ENCODE data around the gene PTPRF. TPM values are rescaled to one million over a fixed set of nuclear protein-coding genes. Genes with fewer than 3 reads are reported as not detected.
"Not testable (repeated sequence)": the region's sequence is repeated elsewhere in the genome, so short reads cannot be mapped to it uniquely, and the experiment has no call there.

Gene PTPRF
- total RNA-seq, 1 donor from 2014 or later: 71.1 TPM

GRCh38 chr1:43634721-43635120 lies 104.0 kb downstream of the PTPRF start:
- H3K27me3 Mint-ChIP-seq (ENCODE audit: insufficient read depth, low read depth): peaks cover 9% of the 10 kb centered on the region
- no peak overlapping the region for H3K27ac Mint-ChIP-seq
- H3K4me1 Mint-ChIP-seq: no peaks in the 10 kb centered on the region
- H2AFZ ChIP-seq (replicated peaks): no peak overlapping the region
- no peak overlapping the region for H3K4me3 Mint-ChIP-seq
- TF ChIP-seq CTCF (IDR thresholded peaks at IDR 0.05) (no peak), EZH2phosphoT487 (IDR thresholded peaks at IDR 0.05) (no peak), EZH2 (IDR thresholded peaks at IDR 0.05) (no peak)
- no peak overlapping the region for H3K4me2 ChIP-seq
- no peaks in the 10 kb centered on the region for H3K9me3 ChIP-seq (ENCODE audit: low read depth)
- no peak overlapping the region for H3K9ac ChIP-seq
- H3K27ac ChIP-seq: no peak overlapping the region
- H3K9me3 Mint-ChIP-seq: no peaks in the 10 kb centered on the region
- no peaks in the 10 kb centered on the region for H3K79me2 ChIP-seq (ENCODE audit: low read depth)
- H3K36me3 ChIP-seq: no peaks in the 10 kb centered on the region
- H3K36me3 Mint-ChIP-seq: no peaks in the 10 kb centered on the region
- no peaks in the 10 kb centered on the region for H4K20me1 ChIP-seq (ENCODE audit: low read depth)
- H3F3A ChIP-seq (ENCODE audit: low read depth): peaks cover 8% of the 10 kb centered on the region
- H3K4me1 ChIP-seq: no peaks in the 10 kb centered on the region
- no peaks in the 10 kb centered on the region for H3K27me3 ChIP-seq
- DNase-seq (ENCODE audit: low spot score): peak; percentile 14
- H3K4me3 ChIP-seq: no peak overlapping the region

GRCh38 chr1:43636006-43636641 lies 105.4 kb downstream of the PTPRF start:
- Histone ChIP-seq H3F3A (ENCODE audit: low read depth) (peaks cover 8% of the 10 kb centered on the region), H3K4me3 (no peak overlapping the region), H3K36me3 (no peaks in the 10 kb centered on the region), H3K79me2 (ENCODE audit: low read depth) (no peaks in the 10 kb centered on the region), H3K27me3 (no peaks in the 10 kb centered on the region), H3K9me3 (ENCODE audit: low read depth) (no peaks in the 10 kb centered on the region), H2AFZ (replicated peaks) (no peak overlapping the region), H3K4me2 (no peak overlapping the region), H3K4me1 (no peaks in the 10 kb centered on the region), H3K27ac (no peak overlapping the region), H4K20me1 (ENCODE audit: low read depth) (no peaks in the 10 kb centered on the region), H3K9ac (no peak overlapping the region)
- no peak overlapping the region for H3K27ac Mint-ChIP-seq
- H3K4me3 Mint-ChIP-seq: no peak overlapping the region
- peaks cover 12% of the 10 kb centered on the region for H3K27me3 Mint-ChIP-seq (ENCODE audit: insufficient read depth, low read depth)
- H3K36me3 Mint-ChIP-seq: no peaks in the 10 kb centered on the region
- H3K4me1 Mint-ChIP-seq: no peaks in the 10 kb centered on the region
- no peak for DNase-seq (ENCODE audit: low spot score)
- no peaks in the 10 kb centered on the region for H3K9me3 Mint-ChIP-seq
- no peak for TF ChIP-seq EZH2phosphoT487 (IDR thresholded peaks at IDR 0.05)
- TF ChIP-seq CTCF (IDR thresholded peaks at IDR 0.05): no peak
- no peak for TF ChIP-seq EZH2 (IDR thresholded peaks at IDR 0.05)

- TF ChIP-seq CTCF (IDR thresholded peaks at IDR 0.05): no peak
- TF ChIP-seq EZH2 (IDR thresholded peaks at IDR 0.05): no peak
- no peak for TF ChIP-seq EZH2phosphoT487 (IDR thresholded peaks at IDR 0.05)
- Histone ChIP-seq H3K9ac (no peak overlapping the region), H3K9me3 (ENCODE audit: low read depth) (no peaks in the 10 kb centered on the region), H3K27ac (no peak overlapping the region), H3K4me3 (no peak overlapping the region), H4K20me1 (ENCODE audit: low read depth) (no peaks in the 10 kb centered on the region), H2AFZ (replicated peaks) (no peak overlapping the region), H3K4me1 (no peaks in the 10 kb centered on the region), H3F3A (ENCODE audit: low read depth) (peaks cover 2% of the 10 kb centered on the region), H3K36me3 (no peaks in the 10 kb centered on the region), H3K27me3 (no peaks in the 10 kb centered on the region), H3K4me2 (no peak overlapping the region), H3K79me2 (ENCODE audit: low read depth) (no peaks in the 10 kb centered on the region)
- H3K4me3 Mint-ChIP-seq: no peak overlapping the region
- peaks cover 8% of the 10 kb centered on the region for H3K27me3 Mint-ChIP-seq (ENCODE audit: insufficient read depth, low read depth)
- no peak for DNase-seq (ENCODE audit: low spot score)
- no peaks in the 10 kb centered on the region for H3K4me1 Mint-ChIP-seq
- no peaks in the 10 kb centered on the region for H3K9me3 Mint-ChIP-seq
- H3K27ac Mint-ChIP-seq: no peak overlapping the region
- H3K36me3 Mint-ChIP-seq: no peaks in the 10 kb centered on the region
Observed at GRCh38 chr1:43637267-43637666, 106.6 kb downstream of the PTPRF start.

GRCh38 chr1:43638381-43638780 lies 107.7 kb downstream of the PTPRF start:
- not testable (repeated sequence) for H4K20me1 ChIP-seq (ENCODE audit: low read depth); H3K4me3 ChIP-seq; H3K27ac Mint-ChIP-seq; H3K4me3 Mint-ChIP-seq; H3K4me1 ChIP-seq; H3K36me3 Mint-ChIP-seq; H3K9ac ChIP-seq; H3K79me2 ChIP-seq (ENCODE audit: low read depth); H3K9me3 ChIP-seq (ENCODE audit: low read depth); H3K27ac ChIP-seq; H3K4me2 ChIP-seq; H3K27me3 ChIP-seq; H2AFZ ChIP-seq (replicated peaks); H3K9me3 Mint-ChIP-seq; H3K4me1 Mint-ChIP-seq; H3K27me3 Mint-ChIP-seq (ENCODE audit: insufficient read depth, low read depth); H3F3A ChIP-seq (ENCODE audit: low read depth); H3K36me3 ChIP-seq; DNase-seq (ENCODE audit: low spot score)
